Activated gamma-delta T cell (primary cell): ENCODE measurements around the gene PES1.
"Not testable (repeated sequence)": the region's sequence is repeated elsewhere in the genome, so short reads cannot be mapped to it uniquely, and the experiment has no call there.

Source experiments
- DNase-seq: peaks from one replicate; lab custom pipeline; 2025; lab: John Stamatoyannopoulos, UW

Gene PES1

DNA sequence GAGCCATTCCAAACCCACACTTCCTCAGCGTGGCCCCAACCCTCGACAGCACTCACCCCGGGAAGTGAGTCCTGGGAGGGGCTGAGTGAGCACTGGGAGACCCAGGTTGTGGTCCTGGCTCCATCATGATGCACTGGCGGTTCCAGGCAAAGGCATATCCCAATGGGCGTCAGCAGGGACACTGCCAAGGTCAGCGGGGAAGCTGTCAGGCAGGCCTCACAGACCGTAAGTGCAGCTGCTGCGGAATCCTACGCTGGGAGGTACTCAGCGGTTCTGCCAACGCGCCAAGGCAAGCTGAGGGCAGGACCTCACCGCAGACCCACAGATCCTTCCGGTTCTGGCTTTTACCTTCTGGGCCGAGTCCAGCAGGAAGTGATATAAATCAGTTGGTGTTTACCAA is 15.9 kb downstream of the PES1 start:
- no peak for DNase-seq

DNA sequence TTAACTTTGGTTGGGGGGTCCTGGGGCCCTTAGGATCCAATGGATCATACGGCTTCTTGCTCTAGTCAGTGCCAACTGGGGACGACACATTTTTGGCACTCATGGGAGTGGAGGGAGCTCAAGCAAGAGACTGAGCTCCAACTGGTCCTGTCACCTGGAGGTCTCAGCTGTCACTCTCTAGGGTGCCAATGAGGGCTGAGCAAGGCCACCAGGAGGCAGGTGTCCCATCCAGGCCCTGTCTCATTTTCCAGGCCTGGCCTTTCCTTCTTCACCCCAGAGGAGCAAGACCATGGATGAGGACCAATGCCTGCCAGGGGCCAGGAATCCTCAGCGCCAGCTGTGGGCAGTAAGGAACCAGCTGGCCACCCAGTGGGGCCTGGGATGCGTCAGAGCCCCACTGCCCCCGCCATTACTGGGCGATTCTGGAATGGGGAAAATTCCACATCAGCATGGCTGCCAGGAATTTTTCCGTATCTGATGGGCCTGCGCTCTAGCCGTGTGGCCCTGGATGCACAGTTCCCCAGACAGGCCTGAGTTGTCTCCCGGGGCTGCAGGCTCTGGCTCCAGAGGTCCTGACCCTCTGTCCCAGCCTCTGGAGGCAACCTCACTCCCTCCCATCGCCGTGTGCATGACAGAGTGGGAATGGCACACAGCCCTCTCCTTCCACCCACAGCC is 16.6 kb downstream of the PES1 start:
- no peak for DNase-seq

DNA sequence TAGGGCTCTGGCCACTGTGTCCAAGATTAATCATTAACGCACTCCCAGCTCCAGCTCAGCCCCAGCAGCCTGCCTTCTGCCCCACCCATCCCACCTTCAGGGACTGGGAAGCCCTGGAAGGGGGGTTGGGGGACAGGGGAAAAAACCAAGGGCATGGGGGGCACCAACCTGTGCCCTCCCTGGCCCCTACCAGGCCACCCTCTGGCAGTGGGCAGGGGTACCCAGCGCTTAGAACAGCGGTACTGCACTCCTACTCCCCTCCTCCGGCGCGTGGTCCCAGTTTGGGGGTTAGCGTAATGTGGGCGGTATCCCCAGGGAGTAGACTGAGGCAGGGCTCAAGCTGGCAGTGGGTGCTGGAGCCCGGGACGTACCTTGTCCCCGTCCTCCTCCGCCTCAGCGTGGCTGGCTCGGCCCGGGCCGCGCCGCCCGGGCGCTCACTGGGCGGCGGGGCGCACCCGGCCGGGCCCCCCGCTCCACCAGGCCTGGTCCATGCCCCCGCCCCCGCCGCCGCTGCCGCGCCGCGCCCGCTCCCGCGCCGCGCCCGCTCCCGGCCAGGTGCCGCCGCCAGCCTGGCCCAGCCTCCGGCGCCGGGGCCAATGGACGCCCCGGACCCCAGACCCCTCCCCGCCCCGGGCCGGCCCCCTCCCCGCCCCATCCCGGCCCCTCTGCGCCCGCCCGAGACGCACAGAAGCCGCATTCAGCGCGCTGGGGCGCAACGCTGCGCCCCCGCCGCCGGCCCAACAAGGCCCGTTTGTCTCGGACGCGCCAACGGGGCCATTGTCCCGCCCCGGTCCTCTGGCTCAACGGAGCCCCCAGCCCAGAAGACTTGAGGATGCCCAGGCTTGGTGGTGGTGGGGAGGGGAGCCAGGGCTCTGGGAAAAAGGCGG is 17.4 kb downstream of the PES1 start, which contains the start of gene GAL3ST1:
Gene GAL3ST1 (minus strand): TSS at position 571 of the 887 bp plus-strand sequence. CDS start 17,273 bp downstream, outside the sequence.
- DNase-seq = no peak

DNA sequence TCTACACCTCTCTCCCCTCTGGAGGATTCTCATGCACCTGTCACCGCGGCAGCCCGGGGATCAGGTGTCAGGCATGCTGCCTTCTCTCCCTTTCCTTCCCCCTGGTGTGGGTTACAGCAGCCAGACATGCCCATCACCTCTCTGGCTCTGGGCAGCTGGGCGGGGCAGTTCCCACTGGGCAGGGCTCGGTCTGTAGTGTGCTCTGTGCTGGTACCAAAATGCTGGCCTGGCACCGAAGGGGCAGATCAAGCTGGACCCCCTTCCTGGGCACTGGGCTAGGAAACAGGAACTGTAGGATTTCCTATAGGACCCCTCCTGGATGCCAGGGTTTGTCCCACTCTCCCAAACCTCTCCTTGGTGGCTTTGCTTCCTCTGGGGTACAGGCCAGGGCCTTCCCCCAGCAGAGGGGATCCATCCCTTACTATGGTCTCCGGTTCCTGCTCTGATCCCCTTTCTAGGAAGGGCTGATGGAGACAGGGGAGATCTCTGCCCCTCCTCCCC is 18.1 kb downstream of the PES1 start:
- DNase-seq = no peak

DNA sequence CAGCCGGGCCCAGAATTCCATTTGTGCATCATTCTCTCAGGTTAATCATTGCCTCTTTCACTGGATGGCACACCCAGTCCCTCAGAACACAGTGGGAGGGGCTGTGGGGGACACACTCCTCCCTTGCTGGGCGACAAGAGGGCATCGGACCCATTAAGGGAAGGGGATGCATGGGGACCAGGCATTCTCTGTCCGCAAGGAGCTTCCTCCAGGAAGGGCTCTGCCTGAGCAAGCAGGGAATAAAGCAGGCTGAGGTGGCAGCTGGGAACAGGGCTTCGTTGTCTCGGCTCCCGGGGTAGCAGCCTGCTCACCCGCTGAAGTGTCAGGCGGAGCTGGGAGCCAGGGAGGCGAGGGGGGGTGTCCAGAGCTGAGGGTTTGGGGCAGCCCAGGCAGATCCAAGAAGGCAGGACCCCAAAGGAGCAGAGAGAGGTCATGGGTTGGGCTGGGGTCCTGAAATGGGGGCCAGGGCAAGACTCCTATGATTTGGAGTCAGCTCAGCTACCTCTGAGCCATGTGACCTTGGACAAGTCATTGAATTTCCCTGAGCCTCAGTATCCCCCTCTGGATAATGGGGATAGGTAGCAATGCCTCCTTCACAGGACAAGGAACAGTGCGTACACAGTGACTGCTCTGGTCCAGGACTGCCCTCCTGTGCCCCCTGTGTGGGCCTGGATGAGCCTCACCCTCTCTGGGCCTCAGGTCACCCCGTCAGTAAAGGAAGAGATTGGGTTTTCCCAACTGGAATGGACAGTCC is 18.7 kb downstream of the PES1 start:
- DNase-seq = no peak

DNA sequence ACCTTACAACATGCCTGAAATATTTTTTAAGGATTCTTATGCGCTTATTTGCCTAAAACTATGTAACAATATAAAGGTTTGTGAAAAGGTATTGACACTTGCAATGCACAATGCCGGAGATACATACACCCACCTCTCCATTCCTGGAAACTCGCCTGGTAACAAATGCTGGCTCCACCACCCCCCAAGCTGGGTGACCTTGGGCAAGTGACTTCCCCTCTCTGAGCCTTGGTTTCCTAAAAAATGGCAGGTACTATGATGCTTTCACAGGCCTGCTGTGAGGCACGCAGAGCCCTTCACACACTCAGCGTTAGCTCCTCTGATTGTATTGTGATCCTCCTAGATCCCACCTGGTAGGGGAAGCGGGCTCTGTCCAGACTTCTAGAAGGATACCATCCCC is 19.5 kb downstream of the PES1 start:
- no peak for DNase-seq

DNA sequence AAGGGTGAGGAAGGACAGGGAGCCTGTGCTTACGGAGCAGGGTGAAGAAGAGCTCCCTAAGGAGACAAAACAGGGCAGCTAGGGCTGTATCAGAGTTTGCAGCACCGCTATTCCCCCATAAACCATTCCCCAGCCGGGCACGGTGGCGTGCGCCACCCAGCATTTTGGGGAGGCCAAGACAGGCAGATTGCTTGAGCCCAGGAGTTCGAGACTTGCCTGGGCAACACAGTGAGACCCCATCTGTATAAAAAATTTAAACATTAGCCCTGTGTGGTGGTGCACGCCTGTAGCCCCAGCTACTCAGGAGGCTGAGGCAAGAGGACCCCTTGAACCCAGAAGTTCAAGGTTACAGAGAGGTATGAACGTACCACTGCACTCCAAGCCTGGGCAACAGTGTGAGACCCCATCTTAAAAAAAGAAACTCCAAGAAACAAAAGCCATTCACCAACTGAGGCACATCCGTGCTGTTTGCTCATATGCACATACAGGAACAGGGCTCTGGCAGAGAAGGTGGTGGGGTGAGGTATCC is 22.0 kb downstream of the PES1 start:
- DNase-seq = no peak

DNA sequence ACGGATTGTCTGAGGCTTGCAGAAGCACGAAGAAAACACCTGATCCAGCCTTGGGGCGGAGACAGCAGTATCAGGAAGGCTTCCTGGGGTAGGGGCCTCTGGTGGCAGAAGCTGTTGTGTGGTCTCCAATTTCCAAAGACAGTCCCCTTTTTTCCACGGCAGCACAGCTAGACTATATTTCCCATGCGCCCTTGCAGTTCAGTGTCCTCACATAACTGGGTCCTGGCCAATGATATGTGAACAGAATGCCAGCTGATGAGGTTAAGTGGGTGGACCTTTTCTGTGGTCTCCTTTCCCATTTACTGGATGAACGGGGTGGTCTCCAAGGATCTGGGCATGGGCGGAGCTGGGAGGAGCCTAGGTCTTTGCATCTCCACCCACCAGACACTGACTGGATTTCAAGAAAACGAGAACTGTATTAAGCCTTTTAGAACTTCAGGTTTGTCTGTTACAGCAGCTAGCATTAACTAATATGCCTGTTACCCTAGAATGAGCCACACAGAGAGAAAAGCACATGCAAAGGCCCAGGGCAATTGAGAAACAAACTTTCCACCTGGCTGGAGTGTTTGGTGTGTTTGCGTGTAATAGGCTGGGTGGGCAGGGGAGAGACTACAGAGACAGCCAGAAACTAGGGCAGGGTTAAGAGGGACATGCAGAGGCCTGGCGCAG is 23.4 kb downstream of the PES1 start:
- no peak for DNase-seq

DNA sequence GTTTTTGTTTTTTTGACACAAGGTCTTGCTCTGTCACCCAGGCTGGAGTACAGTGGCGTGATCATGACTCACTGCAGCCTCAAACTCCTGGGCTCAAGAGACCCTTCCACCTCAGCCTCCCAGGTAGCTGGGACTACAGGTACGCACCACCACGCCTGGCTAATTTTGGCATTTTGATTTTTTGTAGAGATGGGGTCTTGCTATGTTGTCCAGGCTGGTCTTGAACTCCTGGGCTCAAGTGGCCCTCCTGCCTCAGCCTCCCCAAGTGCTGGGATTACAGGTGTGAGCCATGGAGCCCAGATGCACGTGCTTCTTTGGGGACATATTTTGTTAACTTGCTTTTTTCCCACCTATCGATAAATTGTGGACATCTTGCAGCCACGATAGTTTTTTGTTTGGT is 24.4 kb downstream of the PES1 start:
- not testable (repeated sequence) for DNase-seq

DNA sequence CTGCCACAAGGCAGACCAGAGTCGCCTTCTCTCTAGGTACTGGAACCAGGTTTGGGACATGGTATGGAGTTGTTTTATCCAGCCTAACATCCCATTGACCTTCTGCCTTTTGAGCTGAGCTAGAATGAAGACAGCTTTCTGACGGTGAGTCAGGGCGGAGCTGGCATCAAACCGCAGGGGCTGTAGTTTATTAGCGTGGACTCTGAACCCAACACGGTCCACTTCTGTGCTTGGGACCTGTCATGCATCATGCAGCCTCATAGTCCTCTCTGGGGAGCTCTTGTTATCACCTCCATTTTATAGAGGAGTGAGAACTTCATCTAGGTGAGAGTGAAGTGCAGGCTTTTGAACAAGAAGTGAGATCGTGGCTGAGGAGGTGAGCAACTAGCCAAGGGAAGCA is 25.6 kb downstream of the PES1 start:
- no peak for DNase-seq

DNA sequence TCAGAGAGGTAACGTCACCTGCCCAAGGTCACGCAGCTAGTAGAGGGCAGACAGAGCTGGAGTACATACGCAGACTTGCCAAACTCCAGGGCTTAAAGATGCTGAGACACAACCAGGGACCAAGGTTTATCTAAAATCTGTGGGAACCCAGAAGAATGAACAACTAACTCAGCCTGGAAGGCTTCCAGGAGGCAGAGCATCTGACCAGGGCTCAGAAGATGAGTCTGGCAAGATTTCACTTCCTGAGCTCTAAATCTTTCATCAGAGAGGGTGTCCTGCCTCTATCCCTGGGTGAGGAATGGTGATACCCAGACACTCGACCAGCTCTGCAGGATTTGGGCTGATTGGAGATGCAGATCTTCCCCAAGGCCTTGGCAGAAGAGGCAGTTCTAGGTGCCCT is 26.4 kb downstream of the PES1 start:
- DNase-seq = no peak

DNA sequence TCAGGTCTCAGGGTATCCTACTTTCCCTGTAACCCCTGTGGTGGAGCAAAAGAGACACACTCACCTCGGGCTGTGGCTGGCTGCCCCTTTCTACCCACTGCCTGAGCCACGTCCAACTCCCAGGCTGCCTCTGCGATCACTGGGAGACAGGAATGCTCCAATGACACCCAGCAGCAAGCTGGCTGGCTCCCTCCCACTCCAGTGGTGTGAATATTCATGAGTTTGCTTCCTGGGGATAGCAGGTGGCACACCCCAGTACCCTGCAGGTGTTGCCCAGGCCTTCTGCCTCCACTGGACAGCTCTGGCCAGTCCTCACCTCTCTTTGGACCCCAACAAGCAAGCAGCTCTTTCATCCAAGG is 27.0 kb downstream of the PES1 start:
- no peak for DNase-seq

DNA sequence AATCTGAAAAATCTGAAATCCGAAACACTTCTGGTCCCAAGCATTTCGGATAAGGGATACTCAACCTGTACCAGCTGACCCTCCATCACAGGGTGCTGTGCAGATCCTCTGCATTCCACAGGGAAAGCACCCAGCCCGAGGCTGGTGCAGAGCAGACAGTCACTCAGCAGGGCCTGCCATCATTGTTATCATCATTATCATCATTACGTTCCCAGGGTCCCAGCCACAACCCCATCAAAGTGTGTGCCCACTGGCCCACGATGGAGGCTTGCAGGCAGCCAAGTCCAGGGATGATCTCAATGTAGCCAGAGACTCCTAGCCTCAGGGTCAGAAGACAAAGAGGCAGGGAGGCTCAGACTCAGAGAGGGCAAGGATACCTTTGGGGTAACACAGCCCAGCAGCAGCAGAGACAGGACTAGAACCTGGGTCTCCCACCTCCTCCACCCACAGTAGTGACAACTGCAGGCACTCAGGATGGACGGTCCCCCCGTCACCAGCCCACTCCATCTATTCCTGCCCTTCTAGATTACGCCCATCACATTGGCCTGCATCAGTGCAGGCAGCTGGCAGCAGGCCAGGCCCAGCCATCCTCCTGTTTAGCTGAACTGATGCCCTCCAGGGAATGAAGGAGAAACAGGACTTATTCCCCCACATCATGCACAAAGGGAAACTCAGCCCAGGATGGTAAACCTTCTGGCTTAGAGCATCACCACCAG is 27.5 kb downstream of the PES1 start:
- DNase-seq = no peak

DNA sequence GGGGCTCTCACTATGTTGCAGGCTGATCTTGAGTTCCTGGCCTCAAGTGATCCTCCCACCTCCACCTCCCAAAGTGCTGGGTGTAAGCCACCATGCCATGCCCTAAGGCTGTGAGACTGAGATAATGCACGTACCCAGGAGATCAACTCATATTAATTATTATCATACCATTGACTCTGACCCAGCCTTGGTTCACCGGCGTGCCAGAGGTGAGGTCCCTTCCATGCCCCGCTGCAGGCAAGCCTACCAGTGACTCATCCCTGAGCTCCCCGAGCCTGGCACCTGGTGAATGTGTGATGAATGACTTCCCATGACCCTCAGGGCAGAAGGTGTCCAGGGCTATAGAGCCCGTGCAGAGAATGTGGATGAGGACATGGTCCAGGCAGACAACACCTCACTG is 29.3 kb downstream of the PES1 start:
- DNase-seq = no peak

DNA sequence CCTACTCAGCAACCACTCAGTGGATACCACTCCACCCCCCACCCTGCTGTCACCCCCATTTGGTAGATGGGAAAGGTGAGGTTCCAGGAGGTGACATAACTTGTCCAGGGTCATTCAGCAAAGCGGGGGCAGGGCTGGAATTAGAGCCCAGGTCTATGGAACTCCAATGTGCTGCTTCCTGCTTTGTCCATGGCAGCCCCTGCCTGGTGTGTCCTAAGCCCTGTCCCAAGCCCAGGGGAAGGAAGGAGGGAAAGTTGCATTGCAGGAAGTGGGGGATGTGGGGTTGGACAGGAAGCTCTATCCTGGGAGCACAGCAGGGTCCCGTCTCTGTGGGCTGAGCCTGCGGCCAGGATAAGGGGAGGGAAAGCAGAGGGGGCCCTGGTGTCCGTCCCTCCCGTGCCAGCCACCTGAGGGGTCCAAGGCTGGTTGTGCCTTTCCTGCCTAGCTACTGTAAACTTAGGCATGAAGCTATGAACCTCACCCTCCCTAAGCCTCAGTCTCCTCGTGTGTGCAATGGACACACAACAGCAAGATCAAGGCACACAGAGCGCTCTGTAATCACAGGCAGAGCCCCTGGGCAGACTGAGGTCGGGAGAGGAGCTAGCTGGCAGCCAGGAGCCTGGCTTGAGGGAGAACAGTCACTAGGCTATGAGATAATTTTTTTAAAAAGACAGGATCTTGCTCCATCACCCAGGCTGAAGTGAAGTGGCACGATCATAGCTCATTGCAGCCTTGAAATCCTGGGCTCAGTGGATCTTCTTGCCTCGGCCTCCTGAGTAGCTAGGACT is 30.1 kb downstream of the PES1 start:
- DNase-seq = no peak

DNA sequence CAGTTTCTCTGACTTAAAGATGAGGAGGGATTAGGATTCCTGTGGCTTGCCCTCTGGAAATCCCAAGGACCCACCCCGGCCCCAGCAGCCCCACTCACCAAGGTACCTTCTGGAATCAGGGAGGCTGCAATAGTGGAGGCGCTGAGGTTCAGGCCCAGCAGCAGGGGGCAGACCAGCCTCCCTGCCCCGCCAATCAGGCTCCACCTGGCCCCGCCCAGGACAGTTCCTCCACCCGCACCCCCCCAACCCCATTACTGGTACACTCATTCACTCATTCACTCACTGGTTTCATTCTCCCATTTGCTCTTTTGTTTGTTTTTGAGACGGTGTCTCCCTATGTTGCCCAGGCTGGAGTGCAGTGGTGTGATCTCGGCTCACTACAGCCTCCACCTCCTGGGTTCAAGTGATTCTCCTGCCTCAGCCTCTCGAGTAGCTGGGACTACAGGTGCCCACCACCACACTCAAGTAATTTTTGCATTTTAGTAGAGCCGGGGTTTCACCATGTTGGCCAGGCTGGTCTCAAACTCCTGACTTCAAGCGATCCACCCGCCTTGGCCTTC is 31.0 kb downstream of the PES1 start:
- DNase-seq = not testable (repeated sequence)

DNA sequence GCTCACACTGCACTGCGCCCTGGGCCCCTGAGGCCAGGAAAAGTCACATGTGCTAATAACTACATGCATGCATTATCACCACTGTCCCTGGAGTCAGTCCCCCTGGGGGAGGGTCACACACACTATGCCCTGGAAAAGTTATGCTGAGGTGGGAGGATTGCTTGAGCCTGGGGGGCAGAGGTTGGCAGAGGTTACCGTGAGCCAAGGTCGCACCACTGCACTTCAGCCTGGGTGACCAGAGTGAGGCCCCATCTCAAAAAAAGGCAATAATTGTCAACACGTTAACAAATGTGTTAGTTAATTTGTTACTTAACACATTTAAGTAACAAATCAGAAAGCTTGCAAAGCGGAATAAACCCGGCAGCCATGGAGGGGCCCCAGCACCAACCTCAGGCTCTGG is 31.8 kb downstream of the PES1 start:
- DNase-seq = no peak

DNA sequence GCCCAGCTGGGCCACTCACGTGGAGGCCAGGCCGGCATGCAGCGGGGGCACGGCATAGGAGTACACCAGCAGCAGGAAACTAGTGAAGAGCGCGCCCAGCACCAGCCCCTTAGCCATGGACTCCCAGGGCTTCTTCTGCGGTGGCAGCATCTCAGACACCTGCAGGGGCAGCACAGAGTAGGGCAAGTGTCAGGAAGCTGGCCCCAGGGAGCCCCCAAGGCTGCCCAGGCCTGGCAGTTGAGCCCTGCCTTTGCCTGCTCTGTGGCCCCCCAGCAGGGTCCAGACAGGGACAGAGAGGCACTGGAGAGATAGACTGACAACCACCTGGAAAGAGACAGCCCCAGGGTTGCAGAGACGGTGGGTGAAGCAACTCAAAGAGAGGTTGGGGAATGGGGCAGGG is 34.5 kb downstream of the PES1 start:
- DNase-seq = no peak

DNA sequence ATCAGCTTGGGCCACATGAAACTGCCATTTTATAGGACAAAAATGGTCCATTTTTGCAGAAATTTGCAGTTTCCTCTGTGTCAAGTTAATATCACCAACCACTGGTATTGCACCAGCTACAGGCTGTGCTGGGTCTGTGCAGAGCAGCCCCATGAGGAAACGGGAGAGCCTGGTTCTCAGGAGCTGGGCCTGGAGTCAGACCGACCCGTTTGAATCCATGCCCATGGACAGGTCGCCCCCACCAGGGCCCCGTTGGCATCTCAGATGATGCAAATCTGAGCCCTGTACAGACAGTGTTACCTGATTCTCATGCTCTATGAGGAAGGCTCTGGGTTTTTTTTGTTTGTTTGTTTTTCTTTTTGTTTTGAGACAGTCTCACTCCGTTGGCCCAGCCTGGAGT is 35.3 kb downstream of the PES1 start:
- no peak for DNase-seq
